ENCODE results near the gene RNF157.
"Not testable (repeated sequence)": the region's sequence is repeated elsewhere in the genome, so short reads cannot be mapped to it uniquely, and the experiment has no call there.

Gene RNF157

DNA sequence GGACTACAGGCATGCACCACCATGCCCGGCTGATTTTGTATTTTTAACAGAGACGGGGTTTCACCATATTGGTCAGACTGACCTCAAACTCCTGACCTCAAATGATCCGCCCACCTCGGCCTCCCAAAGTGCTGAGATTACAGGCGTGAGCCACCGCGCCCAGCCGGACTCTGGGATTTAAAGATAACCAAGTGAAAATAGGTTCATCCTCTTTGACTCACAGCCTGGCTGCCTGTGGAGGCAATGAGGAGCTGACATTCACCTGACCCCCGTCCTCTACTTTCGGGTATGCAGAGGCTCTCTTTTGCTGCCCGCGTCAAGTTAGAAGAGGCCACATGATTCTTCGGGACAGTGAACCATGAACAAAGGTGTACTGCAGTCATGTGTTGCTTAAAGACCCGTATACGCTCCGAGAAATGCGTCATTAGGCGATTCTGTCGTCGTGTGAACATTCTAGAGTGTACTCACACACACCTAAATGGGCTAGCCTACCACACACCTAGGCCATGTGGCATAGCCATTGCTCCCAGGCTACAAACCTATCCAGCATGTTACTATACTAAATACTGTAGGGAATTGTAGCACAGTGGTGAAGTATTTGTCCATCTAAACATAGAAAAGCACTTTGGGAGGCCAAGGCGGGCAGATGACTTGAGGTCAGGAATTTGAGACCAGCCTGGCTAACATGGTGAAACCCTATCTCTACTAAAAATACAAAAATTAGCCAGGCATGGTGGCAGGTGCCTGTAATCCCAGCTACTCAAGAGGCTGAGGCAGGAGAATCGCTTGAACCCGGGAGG lies 12.9 kb upstream of the RNF157 start:
- not testable (repeated sequence) for DNase-seq

GRCh38 chr17:76252040-76252954 lies 12.0 kb upstream of the RNF157 start:
- DNase-seq = peak; percentile 75

DNA sequence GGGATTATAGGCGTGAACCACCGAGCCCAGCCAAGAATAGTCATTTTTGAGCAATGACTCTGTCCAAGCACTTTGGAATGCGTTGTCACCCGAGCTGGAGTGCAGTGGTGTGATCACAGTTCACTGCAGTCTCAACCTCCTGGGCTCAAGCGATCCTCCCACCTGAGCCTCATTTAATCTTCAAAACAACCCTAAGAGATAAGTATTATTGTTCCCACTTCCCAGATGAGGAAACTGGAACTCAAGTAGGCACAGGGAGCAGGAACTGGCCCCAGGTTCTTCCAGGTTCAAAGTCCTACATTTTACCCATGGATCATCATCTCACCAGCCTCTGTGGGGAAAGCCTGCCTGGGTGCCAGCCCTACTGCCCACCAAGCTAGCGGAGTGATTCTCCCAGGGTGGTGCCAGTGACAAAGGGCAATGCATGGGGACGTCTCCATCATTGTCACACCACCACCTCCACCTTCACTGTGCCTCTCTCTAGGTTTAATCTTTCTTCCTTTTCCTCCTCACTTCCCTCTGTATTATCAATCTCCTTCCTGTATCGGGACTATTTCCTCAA lies 11.3 kb upstream of the RNF157 start:
- DNase-seq = no peak

GRCh38 chr17:76250141-76250540 lies 9.8 kb upstream of the RNF157 start:
- no peak for DNase-seq

- no peak for DNase-seq
Measured at GRCh38 chr17:76248013-76248782, 7.9 kb upstream of the RNF157 start.

DNA sequence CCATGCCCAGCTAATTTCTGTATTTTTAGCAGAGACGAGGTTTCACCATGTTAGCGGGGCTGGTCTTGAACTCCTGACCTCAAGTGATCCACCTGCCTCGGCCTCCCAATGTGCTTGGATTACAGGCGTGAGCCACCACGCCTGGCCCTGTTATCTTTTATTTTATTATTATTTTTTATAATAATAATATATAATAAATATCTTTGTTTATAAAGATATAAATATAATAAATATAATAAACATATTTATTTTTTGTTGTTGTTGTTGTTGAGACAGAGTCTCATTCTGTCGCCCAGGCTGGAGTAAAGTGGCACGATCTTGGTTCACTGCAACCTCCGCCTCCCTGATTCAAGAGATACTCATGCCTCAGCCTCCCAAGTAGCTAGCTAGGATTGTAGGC lies 7.0 kb upstream of the RNF157 start:
- DNase-seq = no peak

DNA sequence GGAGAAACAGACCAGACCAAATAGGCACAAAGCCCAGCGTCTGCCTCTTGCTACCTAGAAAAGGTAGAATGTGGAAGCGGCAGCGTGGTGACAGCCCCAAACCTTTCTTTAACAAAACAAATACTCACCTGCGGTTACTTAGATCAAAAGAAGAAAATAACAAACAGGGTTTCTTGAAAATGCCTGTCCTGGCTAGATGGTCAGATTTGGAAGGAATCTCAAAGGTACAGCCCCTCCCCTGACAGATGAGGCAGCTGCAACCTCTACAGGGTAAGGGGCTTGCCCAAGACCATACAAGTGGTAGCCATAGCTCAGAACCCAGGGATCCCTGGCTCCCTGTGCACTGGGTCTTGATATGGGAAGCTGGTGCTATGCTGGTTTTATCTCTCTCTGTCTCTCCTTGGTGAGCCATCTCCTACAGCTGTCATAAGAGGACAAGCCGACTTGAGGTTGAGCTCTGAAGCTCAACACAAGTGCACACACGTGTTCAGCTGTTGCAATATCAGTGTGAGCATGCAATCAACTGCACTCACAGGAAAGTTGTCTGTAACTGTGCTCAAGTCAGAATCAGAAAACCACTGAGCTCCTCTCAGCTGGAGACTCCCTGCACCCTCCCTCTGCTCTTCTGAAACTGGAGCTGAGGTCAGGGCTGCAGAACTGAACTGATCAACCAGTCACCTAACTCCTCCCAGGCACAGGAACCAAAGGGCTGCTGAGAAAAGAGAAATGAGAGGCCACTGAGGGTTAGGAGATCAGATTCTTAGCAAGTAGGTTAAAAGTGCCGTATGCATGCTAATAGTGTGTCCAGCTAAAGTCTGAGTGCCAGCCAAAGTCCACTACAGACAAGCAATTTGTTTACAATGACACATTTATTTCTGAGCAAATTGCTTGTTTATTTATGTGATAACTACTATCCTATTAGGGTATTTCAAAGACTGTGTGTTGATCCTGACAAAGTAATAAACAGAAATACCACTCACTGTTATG lies 6.1 kb upstream of the RNF157 start:
- peak; percentile 97 for DNase-seq

- DNase-seq = not testable (repeated sequence)
Measured at GRCh38 chr17:76244721-76245120, 4.4 kb upstream of the RNF157 start.

- DNase-seq = no peak
Measured at GRCh38 chr17:76243826-76244679, 3.8 kb upstream of the RNF157 start.

- DNase-seq = no peak
Measured at GRCh38 chr17:76241691-76242255, 1.5 kb upstream of the RNF157 start.

DNA sequence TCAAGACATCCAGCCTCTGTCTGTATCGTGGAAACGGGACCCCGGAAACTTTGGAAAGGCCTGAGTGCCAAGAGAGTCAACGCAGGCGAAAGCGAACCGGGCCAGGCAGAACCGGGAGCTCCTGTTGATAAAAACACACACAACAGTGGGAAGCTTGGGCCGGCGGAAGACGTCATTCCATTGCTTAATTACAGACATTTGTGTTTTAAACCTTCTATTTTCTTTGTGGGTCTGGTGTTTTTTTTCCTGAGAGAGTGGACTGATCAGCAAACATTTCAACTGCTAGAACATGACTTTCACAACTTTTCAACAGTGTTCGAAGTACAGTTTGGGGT lies 878 bp upstream of the RNF157 start:
- no peak for DNase-seq

DNA sequence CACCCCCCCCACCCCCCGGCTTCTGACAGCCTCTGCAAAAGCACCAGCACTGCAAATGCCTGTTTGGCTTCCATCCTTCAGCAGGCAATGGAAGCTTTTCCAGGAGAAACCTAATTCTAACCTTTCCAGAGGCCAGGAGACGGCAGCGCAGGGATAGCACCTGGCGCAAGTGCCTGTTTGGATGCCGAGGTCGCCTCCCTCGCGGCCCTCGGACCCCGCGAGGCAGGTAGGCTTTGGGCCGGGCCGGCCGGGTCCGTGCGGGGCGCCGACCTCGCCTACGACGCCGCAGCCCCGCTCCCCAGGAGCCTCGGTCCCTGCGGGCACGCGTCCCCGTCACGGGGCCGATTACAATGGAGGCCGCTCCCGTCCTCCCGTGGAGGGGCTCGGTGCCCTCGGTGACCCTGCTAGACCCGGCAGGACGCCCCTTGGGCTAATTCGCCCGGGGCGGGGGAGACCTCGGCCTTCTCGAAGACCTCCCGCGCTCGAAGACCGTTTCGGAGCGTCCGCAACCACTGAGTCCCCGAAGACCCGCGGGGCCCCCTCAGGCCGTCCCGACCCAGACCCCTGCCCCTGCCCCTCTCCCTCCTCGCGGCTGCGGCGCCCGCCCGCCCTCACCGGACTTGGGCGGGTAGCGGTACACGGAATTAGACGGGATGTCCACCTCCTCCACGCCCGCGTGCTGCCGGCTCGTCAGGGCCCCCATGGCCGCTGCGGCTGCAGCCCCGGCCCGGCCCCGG lies 587 bp downstream of the RNF157 start:
- no peak for DNase-seq

- DNase-seq = no peak
Measured at GRCh38 chr17:76238847-76239537, 1.3 kb downstream of the RNF157 start.

- no peak for DNase-seq
Measured at GRCh38 chr17:76237859-76238313, 2.4 kb downstream of the RNF157 start.

DNA sequence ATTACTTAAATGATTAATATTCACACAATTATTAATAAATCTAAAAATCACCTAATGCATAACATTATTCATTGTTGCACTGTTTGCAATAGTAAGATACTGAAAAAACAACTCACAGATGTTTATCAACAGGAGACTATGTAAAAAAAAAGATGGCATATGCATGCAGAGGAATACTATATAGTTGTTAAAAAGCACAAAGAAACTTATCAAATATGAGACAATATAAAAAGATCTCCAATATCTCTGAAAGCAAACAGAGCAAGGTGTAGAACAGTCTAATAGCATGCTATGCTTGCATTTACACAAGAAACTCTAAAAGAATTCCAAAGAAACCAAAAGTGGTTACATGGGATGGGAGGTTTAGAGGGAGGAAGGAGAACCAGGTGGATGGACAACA lies 3.7 kb downstream of the RNF157 start:
- no peak for DNase-seq

GRCh38 chr17:76235883-76236282 lies 4.4 kb downstream of the RNF157 start:
- no peak for DNase-seq

GRCh38 chr17:76234354-76234679 lies 6.0 kb downstream of the RNF157 start:
- peak; percentile 83 for DNase-seq

DNA sequence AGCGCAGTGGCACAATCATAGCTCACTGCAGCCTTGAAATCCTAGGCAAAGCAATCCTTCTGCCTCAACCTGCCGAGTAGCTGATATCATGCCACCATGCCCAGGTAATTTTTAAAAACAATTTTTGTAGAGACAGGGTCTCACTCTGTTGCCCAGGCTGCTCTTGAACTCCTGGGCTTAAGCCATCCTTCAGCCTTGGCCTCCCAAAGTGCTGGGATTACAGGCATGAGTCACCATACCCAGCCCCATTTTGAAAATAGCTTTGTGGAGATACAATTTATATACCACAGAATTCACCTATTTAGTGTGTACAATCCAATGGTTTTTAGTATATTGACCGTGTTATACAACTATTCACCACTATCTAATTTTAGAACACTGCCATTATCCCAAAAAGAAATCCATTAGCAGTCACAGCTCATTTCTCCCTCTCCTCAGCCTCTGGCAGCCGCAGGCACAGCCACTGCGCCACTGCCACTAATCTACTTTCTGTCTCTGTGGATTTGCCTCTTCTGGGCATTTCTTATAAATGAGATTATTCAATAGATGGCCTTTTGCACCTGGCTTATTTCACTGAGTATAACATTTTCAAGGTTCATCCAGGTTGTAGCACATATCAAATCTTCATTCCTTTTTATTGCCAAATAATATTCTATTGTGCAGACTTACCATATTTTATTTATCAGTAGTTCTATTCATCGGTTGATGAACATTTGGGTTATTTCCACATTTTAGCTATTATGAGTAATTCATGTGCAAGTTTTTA lies 6.5 kb downstream of the RNF157 start:
- DNase-seq = no peak
